ENCODE measurements around the gene SMAD7.

The SMAD7 gene

DNA sequence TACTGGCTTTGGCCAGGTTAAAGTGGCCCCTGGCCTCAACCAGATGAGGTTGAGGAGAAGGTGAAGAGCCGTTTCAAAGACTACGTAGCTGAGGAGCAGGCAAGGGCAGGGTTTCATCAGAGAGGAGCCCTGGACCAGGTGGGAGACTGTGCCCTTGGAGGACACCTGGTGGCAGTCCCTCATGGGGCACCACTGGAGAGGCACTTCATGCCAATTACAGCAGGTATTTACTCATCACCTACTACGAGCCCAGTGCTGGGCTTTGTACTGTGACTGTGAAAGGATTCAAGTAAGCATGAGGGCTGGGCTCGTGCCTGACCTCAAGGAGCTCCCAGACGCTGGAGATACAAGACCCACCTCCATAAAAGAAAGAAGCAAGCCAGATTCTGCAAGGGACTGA, 37.6 kb downstream of the SMAD7 start:
- peak; percentile 75 for DNase-seq

DNA sequence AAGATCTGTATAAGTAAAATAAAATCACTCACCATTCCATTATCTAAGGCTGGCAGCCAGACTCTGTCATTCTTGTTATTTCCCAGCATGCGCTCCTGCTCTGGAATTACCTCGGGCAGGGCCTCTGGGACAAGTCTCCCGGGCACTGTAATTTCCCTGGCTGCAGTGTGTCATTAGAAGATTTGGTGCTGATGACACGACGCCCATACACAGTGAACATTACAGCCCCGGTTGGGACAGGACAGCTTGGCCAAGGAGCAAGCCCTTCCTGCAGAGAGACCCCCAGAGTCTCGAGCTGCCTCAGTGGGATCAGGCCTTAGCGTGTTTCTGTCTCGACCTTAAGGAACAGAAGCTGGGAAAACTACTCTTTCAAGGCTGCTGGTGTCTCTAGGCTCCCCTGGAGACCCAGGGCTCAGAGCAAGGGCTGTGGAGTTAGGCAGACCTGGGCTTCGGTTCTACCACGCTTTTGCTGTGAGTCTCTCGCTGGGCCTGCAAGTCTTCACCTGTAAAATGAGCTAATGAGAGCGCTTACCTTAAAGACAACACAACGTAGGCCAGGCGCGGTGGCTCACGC, 39.7 kb downstream of the SMAD7 start:
- no peak for DNase-seq

DNA sequence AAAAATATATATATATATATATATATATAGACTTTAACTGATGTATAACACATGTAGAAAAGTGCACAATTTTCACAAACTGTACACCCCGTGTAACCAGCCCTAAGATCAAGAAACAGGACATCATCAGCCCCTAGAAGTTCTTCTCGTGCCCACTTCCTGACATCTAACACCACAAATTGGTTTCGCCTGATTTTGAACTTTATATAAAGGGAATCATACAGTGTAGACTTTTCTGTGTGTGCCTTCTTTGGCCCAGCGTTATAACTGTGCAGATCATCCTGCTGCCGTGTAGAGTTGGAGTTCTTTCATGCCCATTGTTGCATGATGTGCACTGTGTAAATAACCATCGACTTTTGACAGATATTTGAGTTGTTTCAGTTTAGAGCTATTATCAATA, 41.0 kb downstream of the SMAD7 start:
- DNase-seq, result peak; percentile 41

DNA sequence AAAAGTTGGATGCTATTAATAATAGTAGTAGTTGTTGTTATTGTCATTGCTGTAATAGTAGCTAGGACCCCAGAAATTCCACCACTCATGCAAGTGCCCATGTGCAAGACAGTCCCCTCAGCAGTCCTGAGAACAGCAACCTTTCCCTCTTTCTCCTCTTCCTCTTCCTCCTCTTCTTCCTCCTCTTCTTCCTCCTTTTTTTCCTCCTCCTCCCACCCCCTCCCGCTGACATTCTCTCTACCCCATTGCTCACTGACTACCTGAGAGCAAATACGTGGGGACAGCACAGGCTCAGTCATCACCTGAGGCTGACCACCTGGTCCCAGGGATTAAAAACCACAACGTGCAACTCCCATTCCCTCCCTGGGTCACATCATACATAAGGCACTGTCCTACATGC, 41.8 kb downstream of the SMAD7 start:
- DNase-seq, result no peak

DNA sequence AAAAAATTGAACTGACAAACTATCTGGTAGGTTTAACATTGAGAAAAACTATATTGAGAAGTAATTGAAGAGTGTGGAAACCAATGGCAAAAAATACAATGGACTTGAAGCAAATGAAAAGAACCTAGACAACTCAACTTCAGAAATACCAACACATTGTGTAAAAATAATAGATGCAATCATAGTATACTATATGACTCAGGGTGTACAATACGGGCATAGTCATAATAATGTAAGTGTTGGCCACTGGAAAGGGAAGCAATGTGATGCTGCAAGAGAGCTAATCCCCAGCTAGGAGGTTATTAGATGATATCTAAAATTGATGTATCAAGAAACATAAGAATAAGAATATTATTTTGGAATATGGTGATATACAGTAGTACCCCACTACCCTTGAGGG, 45.3 kb downstream of the SMAD7 start:
- DNase-seq, result no peak

DNA sequence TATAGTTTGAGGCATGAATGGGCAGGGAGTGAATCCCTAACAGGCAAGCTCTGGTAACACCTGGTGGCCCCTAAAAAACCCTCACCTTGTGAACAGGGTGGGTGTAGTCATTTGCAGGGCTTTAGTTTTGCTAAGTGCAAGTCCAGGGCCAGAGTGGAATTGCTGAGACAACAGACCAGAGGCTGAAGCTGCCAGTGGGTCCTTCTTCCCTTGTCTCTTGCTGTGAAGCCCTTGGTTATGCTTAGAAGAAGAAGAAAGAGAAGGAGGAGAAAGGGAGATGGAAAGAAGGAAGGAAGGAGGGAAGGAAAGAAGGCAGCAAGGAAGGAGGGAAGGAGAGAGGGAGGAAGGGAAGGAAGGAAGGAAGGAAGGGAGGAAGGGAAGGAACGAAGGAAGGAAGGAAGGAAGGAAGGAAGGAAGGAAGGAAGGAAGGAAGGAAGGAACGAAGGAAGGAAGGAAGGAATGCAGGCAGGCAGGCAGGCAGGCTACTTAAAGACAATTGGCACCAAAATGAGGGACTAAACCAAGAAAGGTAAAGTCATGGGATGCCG, 45.8 kb downstream of the SMAD7 start:
- DNase-seq, result no peak

DNA sequence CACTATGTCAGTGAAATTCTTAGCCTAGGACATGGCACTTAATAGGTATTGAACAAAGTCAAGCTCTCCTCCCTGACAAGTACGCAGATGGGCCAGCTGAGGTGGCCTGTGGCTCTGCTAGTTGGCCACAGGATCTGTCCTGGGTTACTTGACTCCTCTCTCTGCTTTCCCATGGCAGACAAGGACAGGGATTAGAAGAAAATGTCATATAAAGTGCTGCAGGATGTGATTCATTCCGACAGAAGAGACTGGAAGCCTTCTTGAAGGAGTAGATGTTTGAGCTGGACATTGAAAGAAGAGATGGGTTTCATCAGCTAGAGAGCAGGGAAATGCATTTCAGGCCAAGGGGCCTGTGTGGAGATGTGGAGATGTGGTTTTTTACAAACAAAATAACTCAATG, 46.7 kb downstream of the SMAD7 start:
- no peak for DNase-seq

DNA sequence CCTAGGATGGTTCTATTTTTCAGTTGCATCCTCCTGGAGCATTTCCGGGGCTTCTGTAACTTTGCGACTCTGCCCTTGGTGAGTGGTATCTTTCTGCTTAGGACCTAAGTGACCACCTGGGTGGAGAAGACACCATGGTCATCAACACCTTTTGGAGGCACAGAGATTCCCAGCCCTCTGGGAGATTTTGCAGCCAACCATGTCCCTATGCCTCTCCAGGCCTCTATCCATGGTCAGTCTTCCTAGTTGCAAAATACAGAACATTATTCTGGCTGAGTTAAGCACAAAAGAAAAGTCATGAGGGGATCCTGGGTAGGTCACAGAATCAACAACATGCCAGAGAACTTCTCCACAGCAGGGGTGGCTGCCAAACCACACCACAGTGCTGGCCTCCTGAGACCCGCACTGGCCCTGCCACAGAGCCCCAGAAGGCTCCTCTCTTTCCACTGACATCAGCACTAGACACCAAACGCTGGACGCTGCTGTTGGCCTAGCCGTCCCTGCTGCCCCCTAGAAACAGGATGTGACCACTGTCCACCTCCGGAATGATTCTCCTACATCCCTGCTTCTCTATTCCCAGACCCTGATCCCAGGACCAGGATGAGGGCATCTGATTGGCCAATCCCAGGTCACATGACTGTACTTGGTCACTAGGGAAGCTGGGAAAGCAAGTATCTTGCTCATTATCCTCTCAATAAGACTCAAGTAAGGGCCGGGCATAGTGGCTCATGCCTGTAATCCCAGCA, 47.7 kb downstream of the SMAD7 start:
- DNase-seq, result no peak

DNA sequence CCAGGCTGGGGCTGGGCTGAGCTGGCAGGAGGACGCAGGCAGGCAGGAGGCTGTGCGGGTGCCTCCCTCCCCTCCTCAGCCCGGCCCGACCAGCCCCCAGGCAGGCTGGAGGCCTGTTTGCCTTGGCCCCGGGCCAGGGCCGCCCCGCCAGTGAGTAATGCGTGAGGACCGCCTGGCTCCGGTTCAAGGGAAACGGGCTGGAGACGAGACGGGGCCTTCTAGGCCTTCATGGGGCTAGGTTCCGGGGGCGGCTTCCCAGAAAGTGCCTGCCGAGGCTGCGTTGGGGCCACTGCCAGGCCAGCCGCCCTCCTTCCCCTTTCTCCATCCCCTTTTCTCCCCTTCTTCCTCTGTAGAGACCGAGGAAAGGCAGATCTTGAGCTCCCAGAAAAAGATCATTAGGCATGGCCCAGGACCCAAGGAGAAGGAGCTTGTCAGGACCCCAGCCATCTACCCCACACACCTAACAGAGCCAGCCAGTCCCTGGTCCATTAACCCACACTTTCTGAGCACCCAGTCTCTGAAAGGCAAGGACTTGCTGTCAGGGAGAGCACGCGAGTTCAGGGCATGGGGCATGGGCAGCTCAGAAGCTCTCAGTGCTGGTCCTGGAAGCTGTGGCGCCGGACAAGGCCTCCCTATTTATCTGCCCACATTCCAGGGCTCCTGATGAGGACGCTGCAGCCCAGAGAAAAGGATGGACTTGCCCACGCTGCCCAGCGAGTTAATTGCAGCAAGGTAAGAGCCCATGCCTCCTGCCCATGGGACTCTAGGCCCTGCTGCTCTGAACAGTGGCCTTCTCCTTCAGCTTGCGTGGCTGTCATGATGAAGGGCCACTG, 48.5 kb downstream of the SMAD7 start:
- no peak for DNase-seq

DNA sequence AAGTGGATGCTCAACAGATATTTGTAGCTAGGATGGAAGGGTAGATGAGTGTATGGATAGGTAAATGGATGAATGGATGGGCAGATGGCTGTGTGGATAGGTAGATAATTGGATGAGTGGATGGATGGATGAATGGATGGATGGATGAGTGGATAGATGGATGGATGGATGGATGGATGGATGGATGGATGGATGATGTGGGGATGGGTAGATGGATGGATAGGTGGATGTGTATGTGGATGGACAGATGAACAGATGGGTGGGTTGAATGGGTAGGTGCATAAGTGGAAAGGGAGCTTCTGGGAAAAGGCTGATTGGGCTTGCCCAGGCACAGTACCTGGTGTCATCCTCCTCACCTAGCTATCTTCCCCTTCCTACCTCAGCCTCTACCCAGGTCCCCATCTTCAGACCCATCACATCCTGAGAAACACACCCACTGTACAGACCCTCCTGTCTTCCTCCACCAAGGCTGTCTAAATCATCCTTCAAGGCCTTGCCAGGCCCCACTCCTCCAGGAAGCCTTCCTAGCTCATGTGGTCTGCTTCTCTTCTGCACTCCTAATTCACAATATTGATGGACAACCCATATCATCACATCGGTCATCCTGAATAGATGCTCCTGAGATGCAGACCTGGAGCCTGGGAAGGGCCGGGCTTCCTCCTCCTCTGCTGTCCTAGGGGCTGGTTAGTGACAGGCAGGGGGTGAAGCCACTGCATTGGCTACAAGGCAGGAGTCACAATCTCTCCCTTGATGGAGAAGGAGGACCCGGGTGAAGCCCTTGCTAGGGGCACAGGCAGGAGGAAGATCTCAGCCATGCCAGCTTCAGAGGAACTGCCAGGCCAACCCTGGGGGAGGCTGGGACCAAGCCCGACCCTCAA, 49.4 kb downstream of the SMAD7 start:
- DNase-seq, result no peak

DNA sequence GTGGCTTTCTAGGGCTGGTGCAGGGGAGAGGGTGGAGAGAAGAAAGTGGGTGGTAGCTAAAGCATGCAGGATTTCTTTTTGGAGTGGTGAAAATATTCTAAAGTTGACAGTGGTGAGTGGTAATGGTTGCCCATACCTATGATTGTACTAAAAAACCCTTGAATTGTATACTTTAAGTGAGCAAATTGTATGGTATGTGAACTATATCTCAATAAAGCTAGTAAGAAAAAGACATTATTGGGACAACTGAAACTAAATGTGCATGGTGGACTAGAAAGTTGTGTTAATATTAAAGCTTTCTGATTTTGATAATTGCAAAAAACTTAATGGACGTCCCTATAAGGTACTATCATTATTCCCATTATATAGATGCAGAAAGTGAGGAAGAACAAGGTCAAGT, 50.3 kb downstream of the SMAD7 start:
- DNase-seq, result no peak

DNA sequence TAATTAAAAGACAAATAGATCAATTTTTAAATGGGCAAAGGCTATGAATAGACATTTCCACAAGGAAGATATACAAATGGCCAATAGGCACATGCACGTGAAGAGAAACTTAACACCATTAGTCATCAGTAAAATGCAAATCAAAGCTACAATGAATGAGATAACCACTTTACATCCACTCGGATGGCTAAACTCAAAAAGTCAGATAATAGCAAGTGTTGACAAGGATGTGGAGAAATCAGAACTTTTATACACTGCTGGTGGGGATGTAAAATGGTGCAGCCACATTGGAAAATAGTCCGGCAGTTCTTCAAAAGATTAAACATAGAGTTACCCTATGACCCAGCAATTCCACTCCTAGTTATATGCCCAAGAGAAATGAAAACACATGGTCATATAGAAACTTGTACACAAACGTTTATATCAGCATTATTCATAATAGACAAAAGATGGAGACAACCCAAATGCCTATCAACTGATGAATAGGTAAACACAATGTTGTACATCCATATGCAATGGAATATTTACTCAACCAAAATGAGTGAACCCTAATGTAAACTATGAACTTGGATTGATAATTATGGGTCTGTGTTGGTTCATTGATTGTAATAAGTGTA, 51.1 kb downstream of the SMAD7 start:
- DNase-seq, result no peak

DNA sequence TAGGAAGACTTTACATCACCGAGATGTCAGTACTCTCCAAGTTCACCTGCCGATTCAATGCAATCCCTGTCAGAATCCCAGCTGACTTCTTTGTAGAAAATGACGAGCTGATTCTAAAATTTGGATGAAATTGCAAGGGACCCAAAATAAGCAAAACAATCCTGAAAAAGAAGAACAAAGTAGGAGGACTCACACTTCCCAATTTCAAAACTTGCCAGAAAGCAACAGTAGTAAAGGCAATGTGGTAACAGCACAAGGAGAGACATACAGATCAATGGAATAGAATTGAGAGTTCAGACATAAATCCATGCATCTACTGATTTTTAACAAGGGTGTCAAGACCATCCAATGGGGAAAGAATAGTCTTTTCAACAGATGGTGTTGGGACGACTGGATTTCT, 52.2 kb downstream of the SMAD7 start:
- no peak for DNase-seq

DNA sequence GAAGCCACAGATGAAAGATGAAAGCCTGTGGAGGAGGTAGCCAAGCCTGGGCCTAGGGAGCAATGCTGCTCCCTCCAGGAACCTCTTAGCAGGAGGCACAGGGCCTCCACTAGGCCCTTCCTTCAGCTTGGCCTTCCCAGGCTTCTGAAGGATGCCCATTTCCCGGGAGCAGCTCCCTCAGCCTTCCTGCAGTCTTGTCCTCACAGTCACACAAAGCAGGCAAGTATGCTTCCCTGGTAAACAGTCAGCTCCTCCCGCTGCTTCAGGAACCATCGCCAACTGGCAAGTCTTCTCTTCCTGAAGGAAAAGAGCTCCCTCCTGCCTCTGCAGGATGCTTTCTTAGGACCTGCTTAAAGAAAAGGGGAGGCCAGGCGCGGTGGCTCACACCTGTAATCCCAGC, 53.2 kb downstream of the SMAD7 start:
- DNase-seq, result no peak

DNA sequence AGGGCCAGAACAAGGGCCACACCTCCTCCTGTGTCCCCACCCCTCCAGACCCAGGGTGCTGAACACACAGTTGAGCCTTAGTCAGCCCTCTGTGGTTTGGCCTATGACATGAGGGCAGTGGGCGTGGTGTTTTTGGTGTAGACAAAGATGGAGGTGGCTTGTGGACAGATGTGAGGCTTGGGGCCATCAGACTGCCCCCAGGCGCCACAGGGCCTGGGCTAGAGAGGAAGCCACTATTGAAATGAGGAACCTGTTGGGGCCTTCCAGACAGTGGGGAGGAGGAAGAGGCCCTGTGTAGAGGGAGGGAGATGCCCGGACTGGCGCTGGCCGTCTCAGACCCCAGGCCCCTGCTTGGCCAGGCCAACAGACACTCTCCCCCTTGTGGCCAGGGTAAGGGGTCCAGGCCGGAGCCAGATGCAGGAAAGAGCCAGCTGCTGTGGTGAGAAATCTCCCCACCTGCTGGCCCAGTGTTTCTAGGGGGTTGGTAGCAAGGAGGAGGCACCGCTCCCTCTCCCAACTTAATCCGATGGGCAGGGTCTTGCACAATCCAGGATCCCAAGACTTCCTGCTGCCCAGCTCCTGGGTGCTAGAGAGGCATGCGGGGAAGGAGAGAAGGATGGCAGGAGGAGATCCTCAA, 53.8 kb downstream of the SMAD7 start:
- peak; percentile 47 for DNase-seq

DNA sequence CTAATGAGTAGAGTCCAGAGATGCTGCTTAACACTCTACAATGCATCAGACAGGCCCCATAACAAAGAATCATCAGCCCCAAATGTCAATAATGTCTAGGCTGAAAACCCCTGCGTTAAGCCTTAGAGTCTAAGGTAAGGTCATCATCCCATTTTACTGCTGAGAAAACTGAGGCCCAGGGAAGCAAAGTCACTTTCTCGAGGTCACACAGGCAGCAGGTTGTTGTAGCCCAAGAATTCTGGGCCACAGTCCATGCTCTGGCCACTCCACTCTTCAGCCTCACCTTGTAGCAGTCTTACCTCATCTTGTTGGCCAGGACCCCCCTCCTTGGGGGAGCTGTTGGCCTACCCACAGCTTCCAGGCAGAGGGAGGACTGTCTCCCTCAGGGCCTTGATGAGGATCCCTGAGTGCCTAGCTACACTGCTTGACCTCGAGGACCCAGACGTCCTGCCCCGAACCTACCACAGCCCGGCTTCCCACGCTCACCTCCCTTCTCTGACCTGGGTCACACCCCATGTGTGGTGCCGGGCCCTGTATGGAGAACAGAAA, 54.4 kb downstream of the SMAD7 start:
- no peak for DNase-seq

DNA sequence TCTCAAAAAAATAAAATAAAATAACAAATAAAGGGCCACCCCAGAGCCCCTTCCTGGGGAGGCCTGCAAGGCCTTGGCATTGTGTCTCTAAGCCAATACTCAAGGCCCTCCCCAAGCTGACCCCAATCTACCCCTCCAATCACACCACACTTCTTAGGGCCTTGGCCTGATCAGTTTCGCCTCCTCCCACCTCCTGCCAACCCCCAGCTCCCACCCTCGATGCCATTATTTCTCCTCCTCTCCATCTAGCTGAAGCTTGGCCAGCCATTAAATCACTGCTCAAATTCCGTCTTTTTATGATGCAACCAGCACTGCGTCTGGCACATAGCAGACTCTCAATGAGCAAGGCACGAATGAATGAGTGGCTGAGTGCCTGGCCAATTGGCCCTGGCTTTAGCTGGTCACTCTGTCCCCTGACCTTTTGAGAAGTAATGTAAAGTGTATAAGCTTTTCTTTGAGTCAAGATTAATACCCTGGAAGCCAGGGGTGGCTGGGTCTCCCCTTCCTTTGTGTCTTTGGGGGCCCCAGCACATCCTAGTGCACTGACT, 55.9 kb downstream of the SMAD7 start:
- no peak for DNase-seq

DNA sequence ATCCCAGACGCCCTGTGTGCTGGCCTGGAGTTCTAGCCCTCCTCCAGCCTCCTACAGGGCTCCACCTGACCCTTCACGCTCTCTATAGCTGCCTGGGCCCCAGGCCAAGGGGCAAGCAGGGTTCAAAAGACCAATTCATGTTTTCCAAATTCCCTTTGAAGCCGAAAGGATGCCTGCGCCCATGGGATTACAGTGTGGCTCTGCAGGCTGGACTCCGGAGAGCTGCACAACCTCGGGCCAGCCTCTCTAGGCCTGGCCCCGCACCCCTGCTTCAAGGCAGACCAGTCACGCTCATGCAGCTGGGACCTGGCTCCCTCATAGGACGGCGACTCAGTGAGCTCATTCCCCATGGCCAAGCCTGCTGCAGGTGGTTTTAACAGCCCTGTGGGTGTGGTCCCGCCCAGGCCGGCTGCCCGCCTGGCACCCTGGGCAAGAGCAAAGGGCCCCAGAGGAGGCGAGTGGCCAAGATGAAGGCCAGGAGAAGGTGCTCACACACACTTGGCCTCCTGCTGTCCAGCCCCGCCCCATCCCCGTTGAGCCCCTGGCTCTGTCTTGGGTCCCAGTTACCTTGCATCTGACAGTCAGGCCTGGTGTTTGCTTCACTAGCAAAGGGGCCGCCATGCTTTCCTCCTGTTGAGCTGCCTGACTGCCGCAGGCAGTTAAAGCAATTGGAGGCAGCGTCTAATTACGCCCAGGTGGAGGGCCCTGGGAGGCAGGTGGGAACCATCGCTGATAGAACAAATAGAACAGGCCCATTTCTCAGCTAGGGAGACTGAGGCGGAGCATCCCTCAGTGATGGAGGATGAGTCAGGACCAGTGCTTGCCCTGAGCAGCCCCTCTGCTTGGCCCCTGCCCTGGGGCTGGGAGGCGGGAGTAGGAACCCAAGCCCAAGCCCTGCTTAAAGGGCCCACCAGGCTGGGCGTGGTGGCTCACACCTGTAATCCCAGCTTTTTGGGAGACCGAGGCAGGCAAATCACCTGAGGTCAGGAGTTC, 56.9 kb downstream of the SMAD7 start:
- DNase-seq, result no peak

DNA sequence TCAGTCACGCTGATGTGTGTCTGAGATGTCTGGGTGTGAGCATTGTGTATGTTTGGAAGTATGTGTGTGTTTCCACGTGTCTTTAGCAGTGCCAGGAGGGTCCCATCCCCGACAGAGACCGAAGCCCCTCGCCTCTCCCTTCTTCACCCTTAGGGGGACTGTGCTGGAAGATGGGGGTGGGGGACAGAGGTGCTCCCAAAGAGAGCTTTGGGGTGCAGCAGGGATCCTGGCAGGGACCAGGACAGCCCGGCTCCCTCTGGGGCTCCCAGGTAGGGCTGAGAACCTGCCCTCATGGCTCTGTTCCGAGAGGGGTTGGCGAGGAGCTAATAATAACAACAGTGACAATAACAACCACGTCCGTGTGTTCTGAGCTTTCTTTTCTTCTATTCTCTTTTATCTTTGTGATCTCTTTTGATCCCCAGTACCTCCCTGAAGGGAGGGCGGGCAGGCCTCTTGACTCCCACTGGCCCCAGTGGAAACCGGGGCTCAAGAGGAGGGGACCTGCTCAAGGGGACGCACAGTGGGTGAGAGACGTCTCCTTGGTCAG, 57.6 kb downstream of the SMAD7 start:
- DNase-seq, result no peak
